H1 (cell line): Measurements from ENCODE around the gene KRT80. TPM values are rescaled to one million over a fixed set of nuclear protein-coding genes. Genes with fewer than 3 reads are reported as not detected.

Experiments
- CHD7 ChIP-seq: fragments of 300-600 bp; sonication (generic); IDR thresholded peaks from 2 replicates; pipeline ENCODE4 v1.7.1; 2012; ENCODE audit warnings: low read length, moderate library complexity, mild to moderate bottlenecking, inconsistent platforms; ENCODE audit not compliant: insufficient replicate concordance
- CTBP2 ChIP-seq: IDR thresholded peaks from 2 replicates; pipeline ENCODE4 v1.7.0; 2011; ENCODE audit warnings: borderline replicate concordance, mild to moderate bottlenecking, moderate library complexity, mixed read lengths, low read length; ENCODE audit not compliant: insufficient read depth, insufficient read length
- TAF1 ChIP-seq: IDR thresholded peaks from 2 replicates; pipeline ENCODE4 v1.6.1; 2011; ENCODE audit warnings: mild to moderate bottlenecking, low read depth, low read length
- polyA plus RNA-seq, 7 experiments: library from polyadenylated mRNA; depleted of rRNA in 3 of 7; stranded (reverse) in 5 of 7; unstranded in 2 of 7; fragments of >200 nt in 5 of 7; fragments of 200-250 nt in 2 of 7; gene quantifications; 1 replicate in 5 of 7; 2 replicates in 1 of 7; 4 replicates in 1 of 7; pipeline versions ENCODE4 v1.2.1 to v1.2.3, GENCODE V29; 2011 to 2013; ENCODE audit warnings: missing spikeins in 2 of 7, mixed read lengths in 2 of 7
- total RNA-seq: library from RNA; stranded (reverse); fragmentation: NEBNext Ultra II Directional; extraction: Animal tissue kit (Norgen Biotek cat#: 25700); gene quantifications from 2 replicates; pipeline ENCODE4 v1.2.1, GENCODE V29; 2021

KRT80 gene
- total and polyA plus RNA-seq, 2 of the 8 experiments (the other 6 are each of a cell fraction or from before 2014, with no cell fraction given): 0.05 TPM; not detected in 1

DNA sequence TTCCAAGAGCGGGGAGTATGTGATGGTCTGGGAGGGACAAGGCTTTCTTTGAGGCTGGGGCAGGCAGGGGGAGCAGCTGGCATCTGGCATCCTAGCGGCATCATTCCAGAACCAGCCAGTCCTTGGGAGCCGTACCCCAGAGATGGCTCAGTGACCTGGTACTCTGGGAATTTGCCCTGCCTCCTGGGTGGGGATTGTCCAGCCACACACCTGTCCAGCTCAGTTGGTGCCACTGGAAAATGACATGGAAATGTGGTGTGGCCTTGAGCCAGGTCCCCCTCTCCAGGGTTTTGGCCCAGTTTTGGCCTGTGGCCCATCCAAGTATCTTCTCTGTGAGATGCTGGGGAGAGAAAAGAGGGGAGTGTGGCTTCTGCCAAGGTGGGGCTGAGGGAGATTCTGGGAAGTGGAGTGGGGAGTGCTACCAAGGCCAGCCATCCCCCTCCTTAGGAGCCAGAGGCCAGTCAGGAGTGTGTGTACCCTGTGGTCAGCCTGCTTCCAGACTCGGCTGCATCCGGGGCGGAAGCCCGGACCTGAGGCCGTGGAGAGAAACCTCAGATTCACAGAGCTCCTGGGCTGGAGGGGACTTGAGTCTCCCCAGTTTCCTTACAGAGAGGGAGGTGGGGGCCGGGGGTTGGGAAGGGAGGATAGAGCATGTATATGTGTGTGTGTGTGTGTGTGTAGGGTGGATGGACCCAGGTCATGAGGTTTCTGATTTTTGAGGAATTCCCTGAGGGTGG is 14.7 kb upstream of the KRT80 start (continued):
- no peak for TF ChIP-seq CHD7
- no peak for TF ChIP-seq CTBP2
- no peak for TF ChIP-seq TAF1
- TF ChIP-seq, all 59 proteins: peak for 0
